Nephron (organoid): ENCODE data around the gene LMO2.

ENCODE experiments used
- H3K27ac Mint-ChIP-seq, 3 experiments: 2 replicates each; pipeline ENCODE4 v1.8.0; 2020; ENCODE audit warnings: mixed read lengths in 3 of 3, mild to moderate bottlenecking in 2 of 3, moderate library complexity in 1 of 3
- H3K27me3 Mint-ChIP-seq: 2 replicates; pipeline ENCODE4 v1.8.0; 2021; ENCODE audit warnings: low read depth, mild to moderate bottlenecking, moderate library complexity, mixed read lengths
- H3K36me3 Mint-ChIP-seq: 2 replicates; pipeline ENCODE4 v1.8.0; 2020; ENCODE audit warnings: low read depth, mixed read lengths
- H3K4me1 Mint-ChIP-seq: 2 replicates; pipeline ENCODE4 v1.8.0; 2020; ENCODE audit warnings: mixed read lengths
- H3K4me3 Mint-ChIP-seq, 3 experiments: 2 replicates each; pipeline ENCODE4 v1.8.0; 2020; ENCODE audit warnings: mild to moderate bottlenecking in 3 of 3, mixed read lengths in 3 of 3, moderate library complexity in 2 of 3
- H3K9me3 Mint-ChIP-seq: 2 replicates; pipeline ENCODE4 v1.8.0; 2020; ENCODE audit warnings: mixed read lengths
- TF ChIP-seq, protein P1 (sequence below), 3 experiments: fragments of 200-600 bp; sonication (generic); IDR thresholded peaks; one replicate each; pipeline ENCODE4 v1.5.0; 2021; ENCODE audit warnings: antibody characterized with exemption in 3 of 3; ENCODE audit not compliant: unreplicated experiment in 3 of 3

Gene LMO2

DNA sequence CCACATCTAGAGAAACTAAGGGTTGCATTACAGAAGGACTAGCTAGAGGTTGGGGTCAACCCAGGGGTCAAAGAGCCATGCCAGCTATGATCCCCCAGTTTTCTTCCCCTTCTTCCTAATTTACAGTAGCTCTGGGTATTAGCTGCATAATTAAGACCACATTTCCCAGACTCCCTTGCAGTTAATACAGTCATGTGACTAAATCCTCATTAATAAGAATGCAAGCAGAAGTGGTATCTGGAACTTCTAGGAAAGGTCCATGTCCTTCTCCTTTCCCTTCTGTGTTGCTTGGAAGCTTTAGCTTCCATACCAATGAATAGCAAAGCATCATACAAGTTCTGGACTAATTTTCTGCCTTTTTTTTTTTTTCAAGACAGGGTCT, 19.1 kb upstream of the LMO2 start:
- TF ChIP-seq, protein P1, sequence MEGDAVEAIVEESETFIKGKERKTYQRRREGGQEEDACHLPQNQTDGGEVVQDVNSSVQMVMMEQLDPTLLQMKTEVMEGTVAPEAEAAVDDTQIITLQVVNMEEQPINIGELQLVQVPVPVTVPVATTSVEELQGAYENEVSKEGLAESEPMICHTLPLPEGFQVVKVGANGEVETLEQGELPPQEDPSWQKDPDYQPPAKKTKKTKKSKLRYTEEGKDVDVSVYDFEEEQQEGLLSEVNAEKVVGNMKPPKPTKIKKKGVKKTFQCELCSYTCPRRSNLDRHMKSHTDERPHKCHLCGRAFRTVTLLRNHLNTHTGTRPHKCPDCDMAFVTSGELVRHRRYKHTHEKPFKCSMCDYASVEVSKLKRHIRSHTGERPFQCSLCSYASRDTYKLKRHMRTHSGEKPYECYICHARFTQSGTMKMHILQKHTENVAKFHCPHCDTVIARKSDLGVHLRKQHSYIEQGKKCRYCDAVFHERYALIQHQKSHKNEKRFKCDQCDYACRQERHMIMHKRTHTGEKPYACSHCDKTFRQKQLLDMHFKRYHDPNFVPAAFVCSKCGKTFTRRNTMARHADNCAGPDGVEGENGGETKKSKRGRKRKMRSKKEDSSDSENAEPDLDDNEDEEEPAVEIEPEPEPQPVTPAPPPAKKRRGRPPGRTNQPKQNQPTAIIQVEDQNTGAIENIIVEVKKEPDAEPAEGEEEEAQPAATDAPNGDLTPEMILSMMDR (IDR thresholded peaks at IDR 0.05; ENCODE audit: unreplicated experiment in 3 of 3) = no peak
- H3K9me3 Mint-ChIP-seq = peaks cover 13% of the 10 kb centered on the region
- H3K36me3 Mint-ChIP-seq = no peaks in the 10 kb centered on the region
- no peak overlapping the region for H3K4me3 Mint-ChIP-seq
- H3K27me3 Mint-ChIP-seq = peaks cover 6% of the 10 kb centered on the region
- no peak overlapping the region for H3K27ac Mint-ChIP-seq
- H3K4me1 Mint-ChIP-seq = peaks cover 10% of the 10 kb centered on the region

- Mint-ChIP-seq H3K27ac (no peak overlapping the region), H3K4me3 (no peak overlapping the region), H3K27me3 (peaks cover 9% of the 10 kb centered on the region), H3K4me1 (peaks cover 10% of the 10 kb centered on the region), H3K9me3 (peaks cover 9% of the 10 kb centered on the region), H3K36me3 (no peaks in the 10 kb centered on the region)
- TF ChIP-seq, protein P1 (IDR thresholded peaks at IDR 0.05; ENCODE audit: unreplicated experiment in 3 of 3) = no peak
Measured at GRCh38 chr11:33910296-33910957, 18.6 kb upstream of the LMO2 start.

GRCh38 chr11:33909552-33909951, 17.7 kb upstream of the LMO2 start:
- peaks cover 10% of the 10 kb centered on the region for H3K4me1 Mint-ChIP-seq
- H3K27me3 Mint-ChIP-seq = peaks cover 9% of the 10 kb centered on the region
- no peak overlapping the region for H3K4me3 Mint-ChIP-seq
- TF ChIP-seq, protein P1 (IDR thresholded peaks at IDR 0.05; ENCODE audit: unreplicated experiment in 3 of 3) = no peak
- peaks cover 9% of the 10 kb centered on the region for H3K9me3 Mint-ChIP-seq
- no peak overlapping the region for H3K27ac Mint-ChIP-seq
- no peaks in the 10 kb centered on the region for H3K36me3 Mint-ChIP-seq

DNA sequence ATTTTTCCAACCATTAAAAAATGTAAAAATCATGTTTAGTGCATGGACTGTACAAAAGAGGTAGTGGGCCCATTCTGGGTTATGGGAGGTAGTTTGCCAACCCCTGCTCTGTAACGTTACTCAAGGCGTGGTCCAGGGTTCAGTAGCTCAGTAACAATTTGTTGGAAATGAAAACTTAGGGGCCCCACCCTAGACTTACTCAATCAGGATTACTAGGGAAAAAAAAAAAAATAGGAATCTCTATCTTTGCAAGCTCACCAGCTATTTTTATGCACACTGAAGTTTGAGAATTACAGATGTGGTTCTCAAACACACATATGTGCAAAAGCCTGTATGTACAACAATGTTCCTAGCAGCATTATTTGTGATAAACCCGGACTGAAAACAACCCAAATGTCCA, 17.3 kb upstream of the LMO2 start:
- H3K27ac Mint-ChIP-seq = no peak overlapping the region
- peaks cover 9% of the 10 kb centered on the region for H3K27me3 Mint-ChIP-seq
- H3K4me1 Mint-ChIP-seq = peaks cover 10% of the 10 kb centered on the region
- no peaks in the 10 kb centered on the region for H3K36me3 Mint-ChIP-seq
- TF ChIP-seq, protein P1 (IDR thresholded peaks at IDR 0.05; ENCODE audit: unreplicated experiment in 3 of 3) = no peak
- H3K4me3 Mint-ChIP-seq = no peak overlapping the region
- H3K9me3 Mint-ChIP-seq = peaks cover 6% of the 10 kb centered on the region

GRCh38 chr11:33907421-33907820, 15.5 kb upstream of the LMO2 start:
- TF ChIP-seq, protein P1 (IDR thresholded peaks at IDR 0.05; ENCODE audit: unreplicated experiment in 3 of 3) = no peak
- Mint-ChIP-seq H3K4me3 (no peak overlapping the region), H3K9me3 (no peaks in the 10 kb centered on the region), H3K27me3 (peaks cover 9% of the 10 kb centered on the region), H3K36me3 (no peaks in the 10 kb centered on the region), H3K27ac (peak overlapping the region in 1 of 3 experiments; percentile 72), H3K4me1 (peaks cover 8% of the 10 kb centered on the region)
